Esophagus muscularis mucosa (tissue), 4 donors: ENCODE measurements around the gene BRD3. TPM values are rescaled to one million over a fixed set of nuclear protein-coding genes. Genes with fewer than 3 reads are reported as not detected.
A peak's percentile ranks its signal among the peaks of the same experiment; 100 is the strongest.

ENCODE experiments used
- DNase-seq: peaks from one replicate; pipeline ENCODE4 v3.0.0-alpha.2; 2017; ENCODE audit errors: extremely low spot score
- H3K27ac ChIP-seq, 4 donors: fragments of 200-600 bp; sonication (generic); replicated peaks in 1 of 4; 1 replicate in 3 of 4; 2 replicates in 1 of 4; pipeline ENCODE4 v1.5.1; 2016 to 2019; ENCODE audit warnings: mild to moderate bottlenecking in 1 of 4
- H3K27me3 ChIP-seq, 4 donors: fragments of 200-600 bp; sonication (generic); one replicate each; pipeline versions ENCODE4 v1.5.1 to v1.6.0; 2016 to 2019
- H3K36me3 ChIP-seq, 4 donors: fragments of 200-600 bp; sonication (generic); one replicate each; pipeline ENCODE4 v1.5.1; 2016 to 2019
- H3K4me1 ChIP-seq, 4 donors: fragments of 200-600 bp; sonication (generic); one replicate each; pipeline ENCODE4 v1.5.1; 2016 to 2019
- H3K4me3 ChIP-seq, 4 donors: fragments of 200-600 bp; sonication (generic); 1 replicate in 2 of 4; 2 replicates in 2 of 4; pipeline ENCODE4 v1.5.1; 2016 to 2019; ENCODE audit warnings: mild to moderate bottlenecking in 4 of 4, moderate library complexity in 1 of 4
- H3K9me3 ChIP-seq, 4 donors: fragments of 200-600 bp; sonication (generic); 1 replicate in 3 of 4; 2 replicates in 1 of 4; pipeline ENCODE4 v1.5.1; 2016 to 2019
- CTCF ChIP-seq, 3 experiments: fragments of 200-600 bp in 2 of 3; fragments of 450-650 bp in 1 of 3; sonication (generic) in 2 of 3; IDR thresholded peaks; one replicate each; pipeline ENCODE4 v1.5.1; 2017 to 2019; ENCODE audit warnings: antibody characterized with exemption in 3 of 3, mild to moderate bottlenecking in 2 of 3, moderate library complexity in 1 of 3
- EP300 ChIP-seq: sonication (generic); formaldehyde crosslinking; IDR thresholded peaks from one replicate; pipeline ENCODE4 v1.6.1; 2017; ENCODE audit warnings: antibody characterized with exemption
- POLR2A ChIP-seq: fragments of 450-650 bp; IDR thresholded peaks from one replicate; pipeline ENCODE4 v1.6.1; 2017; ENCODE audit warnings: antibody characterized with exemption, moderate library complexity, mild to moderate bottlenecking, low read depth
- POLR2AphosphoS5 ChIP-seq, 2 donors: sonication (generic); formaldehyde crosslinking; IDR thresholded peaks; one replicate each; pipeline ENCODE4 v1.6.1; 2017; ENCODE audit warnings: antibody characterized with exemption in 2 of 2
- WGBS: methylation state at CpG from one replicate; pipeline ENCODE4 v1.1.5; 2018; 5-methylcytosine and 5-hydroxymethylcytosine counted together
- intact Hi-C: fragments of 100-400 bp; cut with DNase I; formaldehyde crosslinking; loops from one replicate; pipeline ENCODE4 v1.15.1; 2023
- total RNA-seq, 4 donors: library from RNA; depleted of rRNA; stranded (reverse); fragments of >200 nt; gene quantifications; one replicate each; pipeline versions ENCODE4 v1.1.0 to v1.2.1, GENCODE V29; 2016

Gene BRD3
- total RNA-seq, 4 donors from 2014 or later = 30.0 to 38.2 (median 33.3) TPM

GRCh38 chr9:134024214-134024792 lies 43.5 kb downstream of the BRD3 start:
- peak overlapping the region; percentile 75 to 86 (median 82) for H3K27ac ChIP-seq
- peak overlapping the region; percentile 79 to 98 (median 95) for H3K4me3 ChIP-seq
- H3K4me1 ChIP-seq = peaks cover 8 to 19% (median 18%) of the 10 kb centered on the region in 4 donors
- WGBS = 73% methylated on average over 4 of the region's 4 CpGs
- no peak for TF ChIP-seq CTCF (IDR thresholded peaks at IDR 0.05)
- TF ChIP-seq POLR2A = no peak
- TF ChIP-seq EP300 = no peak
- TF ChIP-seq POLR2AphosphoS5 (IDR thresholded peaks at IDR 0.05) = no peak
- H3K36me3 ChIP-seq = peaks cover 0 to 29% (median 16%) of the 10 kb centered on the region in 4 donors
- H3K27me3 ChIP-seq = no peaks in the 10 kb centered on the region
- no peaks in the 10 kb centered on the region for H3K9me3 ChIP-seq
- no peak for DNase-seq
- intact Hi-C loops = loop anchor here (10.0 kb wide), 1 partner anchor 110 kb away; the partner anchor contains the start of gene WDR5

- WGBS = 84% methylated on average over 2 of the region's 2 CpGs
- no peak for TF ChIP-seq EP300
- TF ChIP-seq POLR2AphosphoS5 (IDR thresholded peaks at IDR 0.05) = no peak
- TF ChIP-seq POLR2A = no peak
- no peak for TF ChIP-seq CTCF (IDR thresholded peaks at IDR 0.05)
- no peak overlapping the region for H3K4me3 ChIP-seq
- no peak overlapping the region for H3K27ac ChIP-seq
- H3K9me3 ChIP-seq = no peaks in the 10 kb centered on the region
- peaks cover 0 to 4% (median 0%) of the 10 kb centered on the region in 4 donors for H3K4me1 ChIP-seq
- no peak for DNase-seq
- H3K27me3 ChIP-seq = no peaks in the 10 kb centered on the region
- H3K36me3 ChIP-seq = no peaks in the 10 kb centered on the region
- intact Hi-C loops = no loop called here
Measured at GRCh38 chr9:134014946-134015345, 52.9 kb downstream of the BRD3 start.

GRCh38 chr9:134011401-134011800 lies 56.4 kb downstream of the BRD3 start:
- 83% methylated on average over 6 of the region's 6 CpGs for WGBS
- Histone ChIP-seq H3K27ac (no peak overlapping the region), H3K9me3 (no peaks in the 10 kb centered on the region), H3K4me3 (no peak overlapping the region), H3K27me3 (peaks cover 0 to 10% (median 0%) of the 10 kb centered on the region in 4 donors), H3K4me1 (peaks cover 0 to 4% (median 0%) of the 10 kb centered on the region in 4 donors), H3K36me3 (no peaks in the 10 kb centered on the region)
- DNase-seq = no peak
- intact Hi-C loops = no loop called here
- no peak for TF ChIP-seq EP300
- no peak for TF ChIP-seq POLR2AphosphoS5 (IDR thresholded peaks at IDR 0.05)
- TF ChIP-seq POLR2A = no peak
- TF ChIP-seq CTCF (IDR thresholded peaks at IDR 0.05) = no peak

- no peaks in the 10 kb centered on the region for H3K36me3 ChIP-seq
- 85% methylated on average over 19 of the region's 20 CpGs for WGBS
- intact Hi-C loops = no loop called here
Measured at GRCh38 chr9:134010310-134011173, 57.3 kb downstream of the BRD3 start.

More at GRCh38 chr9:134010310-134011173, 57.3 kb downstream of the BRD3 start:
- Histone ChIP-seq H3K4me3 (no peak overlapping the region), H3K27me3 (peaks cover 0 to 10% (median 0%) of the 10 kb centered on the region in 4 donors), H3K4me1 (peaks cover 0 to 4% (median 0%) of the 10 kb centered on the region in 4 donors), H3K9me3 (no peaks in the 10 kb centered on the region), H3K27ac (no peak overlapping the region)
- DNase-seq = no peak
- TF ChIP-seq EP300 (no peak), POLR2A (no peak), POLR2AphosphoS5 (IDR thresholded peaks at IDR 0.05) (no peak), CTCF (IDR thresholded peaks at IDR 0.05) (no peak)
